H1 (cell line): Measurements from ENCODE around the gene MLC1. TPM values are rescaled to one million over a fixed set of nuclear protein-coding genes. Genes with fewer than 3 reads are reported as not detected.

Experiments
- CTCF ChIA-PET: fragments of 300-600 bp; sonication (Branson Sonifier 250); formaldehyde crosslinking; loops from one replicate; lab custom pipeline; 2021; ENCODE audit not compliant: partially characterized antibody; lab: Charles Lee
- POLR2A ChIA-PET: fragments of 300-600 bp; sonication (Branson Sonifier 250); formaldehyde crosslinking; loops from one replicate; lab custom pipeline; 2021; ENCODE audit warnings: inconsistent platforms; ENCODE audit not compliant: partially characterized antibody; lab: Charles Lee
- DNase-seq, 2 experiments: peaks; one replicate each; pipeline versions ENCODE4 v3.0.0 to v3.0.0-alpha.2; 2010 to 2022; ENCODE audit warnings: low spot score in 2 of 2, low read depth in 1 of 2, mixed read lengths in 1 of 2
- FAIRE-seq: peaks from 2 replicates; lab custom pipeline; 2011; peaks lifted over from hg19 to GRCh38; lab: Jason Lieb, UNC
- H2AFZ ChIP-seq: 2 replicates; pipeline ENCODE4 v1.8.1; 2012; ENCODE audit warnings: low read length, inconsistent platforms
- H2AK5ac ChIP-seq: 2 replicates; pipeline ENCODE4 v1.6.1; 2013; ENCODE audit warnings: low read depth, low read length
- H2BK120ac ChIP-seq: replicated peaks from 2 replicates; pipeline ENCODE3; 2013; ENCODE audit warnings: low read depth, low read length, inconsistent platforms
- H2BK12ac ChIP-seq: 2 replicates; pipeline ENCODE4 v1.6.1; 2013; ENCODE audit warnings: low read depth, low read length
- H2BK15ac ChIP-seq: 2 replicates; pipeline ENCODE4 v1.6.1; 2013; ENCODE audit warnings: low read length
- H2BK20ac ChIP-seq: 2 replicates; pipeline ENCODE4 v1.6.1; 2013; ENCODE audit warnings: low read length
- H2BK5ac ChIP-seq: 2 replicates; pipeline ENCODE4 v1.6.1; 2013; ENCODE audit warnings: low read depth, low read length
- H3K14ac ChIP-seq: 2 replicates; pipeline ENCODE4 v1.6.1; 2013; ENCODE audit warnings: inconsistent platforms; ENCODE audit not compliant: insufficient read length
- H3K18ac ChIP-seq: 2 replicates; pipeline ENCODE4 v1.6.1; 2013; ENCODE audit warnings: low read length; ENCODE audit errors: extremely low read depth
- H3K23ac ChIP-seq: 2 replicates; pipeline ENCODE4 v1.6.1; 2013; ENCODE audit warnings: inconsistent platforms; ENCODE audit not compliant: insufficient read length
- H3K23me2 ChIP-seq: 2 replicates; pipeline ENCODE4 v1.6.1; 2013; ENCODE audit warnings: low read depth, low read length
- H3K27ac ChIP-seq: 2 replicates; pipeline ENCODE4 v1.6.1; 2011; ENCODE audit warnings: low read depth, low read length, inconsistent platforms
- H3K27me3 ChIP-seq, 4 experiments: replicated peaks in 1 of 4; 1 replicate in 1 of 4; 2 replicates in 3 of 4; pipeline versions ENCODE4 v1.6.1 to v1.8.1; 2011 to 2013; ENCODE audit warnings: low read length in 3 of 4, mild to moderate bottlenecking in 3 of 4, inconsistent platforms in 2 of 4, mixed read lengths in 2 of 4, moderate library complexity in 1 of 4; ENCODE audit not compliant: control insufficient read depth in 3 of 4, insufficient read depth in 3 of 4; ENCODE audit errors: extremely low read depth in 1 of 4
- H3K36me3 ChIP-seq, 4 experiments: 2 replicates each; pipeline versions ENCODE4 v1.6.1 to v1.8.1; 2011 to 2013; ENCODE audit warnings: mild to moderate bottlenecking in 4 of 4, low read length in 3 of 4, moderate library complexity in 2 of 4, control low read depth in 1 of 4, inconsistent platforms in 1 of 4; ENCODE audit not compliant: insufficient read depth in 4 of 4, control insufficient read depth in 2 of 4
- H3K4ac ChIP-seq: replicated peaks from 2 replicates; pipeline ENCODE3; 2013; ENCODE audit warnings: low read length, low read depth, mixed read lengths, inconsistent platforms; ENCODE audit not compliant: insufficient read length
- H3K4me1 ChIP-seq, 4 experiments: replicated peaks in 1 of 4; 1 replicate in 1 of 4; 2 replicates in 3 of 4; pipeline versions ENCODE4 v1.6.1 to v1.8.1; 2011 to 2013; ENCODE audit warnings: low read length in 3 of 4, inconsistent platforms in 2 of 4, mixed read lengths in 1 of 4; ENCODE audit not compliant: insufficient read depth in 4 of 4, control insufficient read depth in 3 of 4
- H3K4me2 ChIP-seq, 2 experiments: 2 replicates each; pipeline versions ENCODE4 v1.6.1 to v1.8.1; 2011 to 2013; ENCODE audit warnings: low read depth in 2 of 2, low read length in 2 of 2, control low read depth in 1 of 2, inconsistent platforms in 1 of 2, mild to moderate bottlenecking in 1 of 2; ENCODE audit not compliant: insufficient read depth in 1 of 2
- H3K4me3 ChIP-seq, 4 experiments: fragments of 200-600, 300-600 bp in 1 of 4; sonication (generic), shearing (Covaris generic), sonication (Bioruptor Twin) in 1 of 4; 2 replicates each; pipeline versions ENCODE4 v1.5.1 to v1.8.1; 2011 to 2016; ENCODE audit warnings: low read length in 4 of 4, low read depth in 3 of 4, control low read depth in 2 of 4, inconsistent platforms in 2 of 4, mild to moderate bottlenecking in 2 of 4, mixed read lengths in 1 of 4, moderate library complexity in 1 of 4; ENCODE audit not compliant: insufficient read depth in 2 of 4; ENCODE audit errors: extremely low read depth in 1 of 4
- H3K56ac ChIP-seq: replicated peaks from 2 replicates; pipeline ENCODE3; 2013; ENCODE audit warnings: low read depth, mild to moderate bottlenecking, mixed read lengths, low read length, inconsistent platforms; ENCODE audit not compliant: insufficient read length
- H3K79me1 ChIP-seq: 2 replicates; pipeline ENCODE4 v1.6.1; 2013; ENCODE audit warnings: low read depth, low read length, control low read depth
- H3K79me2 ChIP-seq, 2 experiments: 2 replicates each; pipeline versions ENCODE4 v1.6.1 to v1.8.1; 2012 to 2013; ENCODE audit warnings: low read length in 2 of 2, mild to moderate bottlenecking in 2 of 2, inconsistent platforms in 1 of 2; ENCODE audit not compliant: insufficient read depth in 2 of 2, control insufficient read depth in 1 of 2
- H3K9ac ChIP-seq, 4 experiments: replicated peaks in 1 of 4; 1 replicate in 1 of 4; 2 replicates in 3 of 4; pipeline versions ENCODE4 v1.6.1 to v1.8.1; 2011 to 2013; ENCODE audit warnings: low read depth in 3 of 4, low read length in 3 of 4, control low read depth in 2 of 4, mild to moderate bottlenecking in 2 of 4, moderate library complexity in 2 of 4, inconsistent platforms in 1 of 4; ENCODE audit errors: extremely low read depth in 1 of 4
- H3K9me3 ChIP-seq, 2 experiments: 2 replicates each; pipeline versions ENCODE4 v1.6.1 to v1.8.1; 2012 to 2013; ENCODE audit warnings: mild to moderate bottlenecking in 2 of 2, moderate library complexity in 2 of 2, control low read depth in 1 of 2, inconsistent platforms in 1 of 2, low read depth in 1 of 2, low read length in 1 of 2, mixed read lengths in 1 of 2; ENCODE audit not compliant: insufficient read depth in 2 of 2
- H4K20me1 ChIP-seq, 2 experiments: replicated peaks in 1 of 2; 2 replicates each; pipeline versions ENCODE3 to v1.8.1; 2011 to 2013; ENCODE audit warnings: inconsistent platforms in 2 of 2, low read length in 2 of 2, mild to moderate bottlenecking in 1 of 2; ENCODE audit not compliant: insufficient read depth in 2 of 2, control insufficient read depth in 1 of 2
- H4K5ac ChIP-seq: 2 replicates; pipeline ENCODE4 v1.6.1; 2013; ENCODE audit warnings: low read length, low read depth, mixed read lengths, inconsistent platforms; ENCODE audit not compliant: insufficient read length
- H4K8ac ChIP-seq: 2 replicates; pipeline ENCODE4 v1.8.0; 2013; ENCODE audit warnings: mild to moderate bottlenecking, moderate library complexity, low read length, inconsistent platforms; ENCODE audit not compliant: insufficient read depth; ENCODE audit errors: extremely low read depth
- H4K91ac ChIP-seq: replicated peaks from 2 replicates; pipeline ENCODE3; 2013; ENCODE audit warnings: low read length, mixed read lengths, inconsistent platforms; ENCODE audit not compliant: insufficient read length
- ASH2L ChIP-seq: fragments of 200-600, 300-600 bp; sonication (generic); IDR thresholded peaks from one replicate; pipeline ENCODE4 v1.7.1; 2017; ENCODE audit warnings: low read length
- CBX8 ChIP-seq: fragments of 300-800, 300-1000 bp; sonication (generic); IDR thresholded peaks from 2 replicates; pipeline ENCODE4 v1.7.1; 2016; ENCODE audit warnings: low read depth, low read length, borderline replicate concordance
- EGR1 ChIP-seq: IDR thresholded peaks from 2 replicates; pipeline ENCODE4 v1.6.1; 2011; ENCODE audit warnings: low read depth, low read length, borderline replicate concordance
- EZH2 ChIP-seq: fragments of 200-600 bp; sonication (generic); IDR thresholded peaks from 2 replicates; pipeline ENCODE4 v1.7.1; 2012; ENCODE audit warnings: low read depth, mild to moderate bottlenecking, moderate library complexity, low read length, inconsistent platforms; ENCODE audit not compliant: severe bottlenecking
- GTF2F1 ChIP-seq: IDR thresholded peaks from 2 replicates; pipeline ENCODE4 v1.6.1; 2012; ENCODE audit warnings: low read depth, low read length, improper control_type of control experiment, borderline replicate concordance
- POU5F1 ChIP-seq: IDR thresholded peaks from 2 replicates; pipeline ENCODE4 v1.6.1; 2011; ENCODE audit warnings: low read depth, mild to moderate bottlenecking, low read length, moderate library complexity
- RFX5 ChIP-seq: IDR thresholded peaks from 2 replicates; pipeline ENCODE4 v1.6.1; 2011; ENCODE audit warnings: low read depth, low read length, improper control_type of control experiment, borderline replicate concordance
- RXRA ChIP-seq: IDR thresholded peaks from 2 replicates; pipeline ENCODE4 v1.6.1; 2011; ENCODE audit warnings: low read depth, mild to moderate bottlenecking, low read length, moderate library complexity; ENCODE audit not compliant: insufficient read depth
- SRF ChIP-seq: IDR thresholded peaks from 2 replicates; pipeline ENCODE4 v1.6.1; 2011; ENCODE audit warnings: mild to moderate bottlenecking, low read depth, low read length, moderate library complexity
- WGBS, 2 experiments: shearing (Covaris generic) in 1 of 2; methylation state at CpG; one replicate each; pipeline versions ENCODE4 v1.1.6 to v1.1.7; 2013 to 2015; ENCODE audit warnings: low lambda C conversion rate in 2 of 2, mixed read lengths in 2 of 2, inconsistent platforms in 1 of 2, low coverage in 1 of 2, missing lambda C conversion rate in 1 of 2; ENCODE audit not compliant: insufficient replicate concordance in 2 of 2, insufficient coverage in 1 of 2, insufficient read length in 1 of 2; ENCODE audit errors: extremely low coverage in 1 of 2, missing lambda C conversion rate in 1 of 2; 5-methylcytosine and 5-hydroxymethylcytosine counted together
- polyA plus RNA-seq, 7 experiments: library from polyadenylated mRNA; depleted of rRNA in 3 of 7; stranded (reverse) in 5 of 7; unstranded in 2 of 7; fragments of >200 nt in 5 of 7; fragments of 200-250 nt in 2 of 7; gene quantifications; 1 replicate in 5 of 7; 2 replicates in 1 of 7; 4 replicates in 1 of 7; pipeline versions ENCODE4 v1.2.1 to v1.2.3, GENCODE V29; 2011 to 2013; ENCODE audit warnings: missing spikeins in 2 of 7, mixed read lengths in 2 of 7
- total RNA-seq: library from RNA; stranded (reverse); fragmentation: NEBNext Ultra II Directional; extraction: Animal tissue kit (Norgen Biotek cat#: 25700); gene quantifications from 2 replicates; pipeline ENCODE4 v1.2.1, GENCODE V29; 2021
- TF ChIP-seq, protein P1 (sequence below), 3 experiments: IDR thresholded peaks; 1 replicate in 2 of 3; 2 replicates in 1 of 3; pipeline versions ENCODE4 v1.5.1 to v1.6.1; 2011; ENCODE audit warnings: low read length in 3 of 3, mild to moderate bottlenecking in 3 of 3, inconsistent platforms in 2 of 3, low read depth in 1 of 3, moderate library complexity in 1 of 3; ENCODE audit not compliant: insufficient read depth in 1 of 3; ENCODE audit errors: control extremely low read depth in 1 of 3

Gene MLC1
- total and polyA plus RNA-seq, 2 of the 8 experiments (the other 6 are each of a cell fraction or from before 2014, with no cell fraction given) = 0.20 TPM; not detected in 1

- Histone ChIP-seq H4K91ac (no peak overlapping the region), H2BK15ac (0 out of 2 replicates have a peak overlapping the region, but pooled peaks have one; percentile 46), H3K4me2 (no peak overlapping the region), H3K23ac (no peak overlapping the region), H4K20me1 (no peaks in the 10 kb centered on the region), H3K14ac (no peak overlapping the region), H3K56ac (no peak overlapping the region), H4K5ac (no peak overlapping the region), H2BK5ac (no peak overlapping the region), H3K9ac (no peak overlapping the region), H3K79me1 (no peaks in the 10 kb centered on the region), H4K8ac (no peak overlapping the region), H3K27me3 (no peaks in the 10 kb centered on the region; a peak in 2 of 7 replicates), H3K36me3 (no peaks in the 10 kb centered on the region), H2BK20ac (no peak overlapping the region), H3K4me1 (peaks cover 0 to 14% (median 7%) of the 10 kb centered on the region in 4 experiments; a peak in 5 of 7 replicates), H3K27ac (no peak overlapping the region), H3K9me3 (no peaks in the 10 kb centered on the region), H3K4me3 (no peak overlapping the region), H3K79me2 (no peaks in the 10 kb centered on the region), H2BK12ac (0 out of 2 replicates have a peak overlapping the region, but pooled peaks have one; percentile 17), H2BK120ac (no peak overlapping the region), H3K23me2 (no peaks in the 10 kb centered on the region), H3K18ac (peak overlapping the region; percentile 2; the same call in 1 of the 2 replicates), H3K4ac (no peak overlapping the region), H2AK5ac (no peak overlapping the region), H2AFZ (no peak overlapping the region)
- DNase-seq (no peak), FAIRE-seq (no peak)
- 84% methylated on average over 17 of the region's 18 CpGs; no CpG with 5 or more reads in 1 of the 2 experiments for WGBS, 2 experiments
- CTCF ChIA-PET = interaction anchor here (1.2 to 2.4 kb wide), 4 partner anchors 9 to 123 kb away, joined by 3 to 9 read pairs (median 5); no protein-coding TSS in a partner anchor
- POLR2A ChIA-PET = no interaction called here
- TF ChIP-seq, protein P1, sequence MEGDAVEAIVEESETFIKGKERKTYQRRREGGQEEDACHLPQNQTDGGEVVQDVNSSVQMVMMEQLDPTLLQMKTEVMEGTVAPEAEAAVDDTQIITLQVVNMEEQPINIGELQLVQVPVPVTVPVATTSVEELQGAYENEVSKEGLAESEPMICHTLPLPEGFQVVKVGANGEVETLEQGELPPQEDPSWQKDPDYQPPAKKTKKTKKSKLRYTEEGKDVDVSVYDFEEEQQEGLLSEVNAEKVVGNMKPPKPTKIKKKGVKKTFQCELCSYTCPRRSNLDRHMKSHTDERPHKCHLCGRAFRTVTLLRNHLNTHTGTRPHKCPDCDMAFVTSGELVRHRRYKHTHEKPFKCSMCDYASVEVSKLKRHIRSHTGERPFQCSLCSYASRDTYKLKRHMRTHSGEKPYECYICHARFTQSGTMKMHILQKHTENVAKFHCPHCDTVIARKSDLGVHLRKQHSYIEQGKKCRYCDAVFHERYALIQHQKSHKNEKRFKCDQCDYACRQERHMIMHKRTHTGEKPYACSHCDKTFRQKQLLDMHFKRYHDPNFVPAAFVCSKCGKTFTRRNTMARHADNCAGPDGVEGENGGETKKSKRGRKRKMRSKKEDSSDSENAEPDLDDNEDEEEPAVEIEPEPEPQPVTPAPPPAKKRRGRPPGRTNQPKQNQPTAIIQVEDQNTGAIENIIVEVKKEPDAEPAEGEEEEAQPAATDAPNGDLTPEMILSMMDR (IDR thresholded peaks at IDR 0.05; ENCODE audit: control extremely low read depth in 1 of 3, insufficient read depth in 1 of 3, low read depth in 1 of 3, low read length in 3 of 3) = no peak
- TF ChIP-seq GTF2F1 (no peak), CBX8 (no peak), EGR1 (no peak), RXRA (no peak), RFX5 (no peak), SRF (no peak), POU5F1 (no peak), ASH2L (no peak), EZH2 (no peak)
These were observed 1.7 kb downstream of the MLC1 start for GRCh38 chr22:50083462-50084079.
